ENCODE results near the gene HDAC8. TPM values are rescaled to one million over a fixed set of nuclear protein-coding genes. Genes with fewer than 3 reads are reported as not detected.
A peak's percentile ranks its signal among the peaks of the same experiment; 100 is the strongest.

Gene HDAC8
- total RNA-seq, 4 donors from 2014 or later, result 28.7 to 33.9 (median 30.0) TPM

DNA sequence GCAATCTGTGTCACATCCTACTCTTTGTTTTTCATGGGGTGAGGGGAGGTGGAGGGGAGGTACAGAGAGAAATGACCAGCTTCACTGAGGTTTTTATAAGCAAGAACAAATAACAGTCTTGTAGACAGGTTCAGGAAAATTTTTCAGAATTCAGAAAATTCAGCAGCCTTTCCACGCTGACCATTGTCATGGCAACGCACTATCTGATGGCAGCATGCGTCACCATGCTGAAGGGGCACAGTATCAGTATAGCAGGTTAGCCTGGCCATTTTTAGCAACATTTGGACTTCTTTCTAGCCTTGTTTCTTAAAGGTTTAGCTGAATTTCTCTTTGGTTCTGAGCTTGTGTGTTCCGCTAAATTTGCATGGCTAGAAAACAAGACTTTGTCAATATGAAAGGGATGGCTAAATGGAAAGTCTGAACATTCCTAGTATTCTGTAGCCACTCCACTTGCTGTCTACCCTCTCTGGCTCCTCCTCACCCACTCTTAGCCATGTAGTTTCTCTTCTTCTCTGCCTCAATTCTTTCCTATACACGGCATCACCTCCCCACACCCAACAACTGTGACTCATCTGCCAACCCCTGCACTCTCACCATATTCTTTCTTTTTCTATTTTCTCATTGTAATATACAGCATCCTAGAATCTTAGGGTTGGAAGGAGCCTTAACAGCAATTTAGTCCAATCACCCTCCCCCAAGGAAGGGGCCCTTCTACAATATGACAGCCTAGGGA lies 224.2 kb downstream of the HDAC8 start:
- WGBS, 2 donors, result 92% methylated on average over 5 of the region's 5 CpGs

GRCh38 chrX:72347366-72347765 lies 225.3 kb downstream of the HDAC8 start:
- H3K36me3 ChIP-seq, result peaks cover 0 to 11% (median 0%) of the 10 kb centered on the region in 3 donors
- no peak overlapping the region for H3K4me3 ChIP-seq
- WGBS, 2 donors, result 35 to 63% methylated on average over 2 of the region's 2 CpGs
- H3K27ac ChIP-seq, result no peak overlapping the region
- no peaks in the 10 kb centered on the region for H3K9me3 ChIP-seq
- no peaks in the 10 kb centered on the region for H3K4me1 ChIP-seq
- DNase-seq (ENCODE audit: low spot score in 2 of 2), result no peak
- peaks cover 0 to 12% of the 10 kb centered on the region in 2 donors for H3K27me3 ChIP-seq
- TF ChIP-seq, protein P1, sequence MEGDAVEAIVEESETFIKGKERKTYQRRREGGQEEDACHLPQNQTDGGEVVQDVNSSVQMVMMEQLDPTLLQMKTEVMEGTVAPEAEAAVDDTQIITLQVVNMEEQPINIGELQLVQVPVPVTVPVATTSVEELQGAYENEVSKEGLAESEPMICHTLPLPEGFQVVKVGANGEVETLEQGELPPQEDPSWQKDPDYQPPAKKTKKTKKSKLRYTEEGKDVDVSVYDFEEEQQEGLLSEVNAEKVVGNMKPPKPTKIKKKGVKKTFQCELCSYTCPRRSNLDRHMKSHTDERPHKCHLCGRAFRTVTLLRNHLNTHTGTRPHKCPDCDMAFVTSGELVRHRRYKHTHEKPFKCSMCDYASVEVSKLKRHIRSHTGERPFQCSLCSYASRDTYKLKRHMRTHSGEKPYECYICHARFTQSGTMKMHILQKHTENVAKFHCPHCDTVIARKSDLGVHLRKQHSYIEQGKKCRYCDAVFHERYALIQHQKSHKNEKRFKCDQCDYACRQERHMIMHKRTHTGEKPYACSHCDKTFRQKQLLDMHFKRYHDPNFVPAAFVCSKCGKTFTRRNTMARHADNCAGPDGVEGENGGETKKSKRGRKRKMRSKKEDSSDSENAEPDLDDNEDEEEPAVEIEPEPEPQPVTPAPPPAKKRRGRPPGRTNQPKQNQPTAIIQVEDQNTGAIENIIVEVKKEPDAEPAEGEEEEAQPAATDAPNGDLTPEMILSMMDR (IDR thresholded peaks at IDR 0.05), result no peak
- TF ChIP-seq POLR2A (IDR thresholded peaks at IDR 0.05), result no peak
- TF ChIP-seq EP300 (IDR thresholded peaks at IDR 0.05), result peak in 1 of 2 donors; percentile 11

More for the DNA sequence above, 224.2 kb downstream of the HDAC8 start:
- TF ChIP-seq POLR2A (IDR thresholded peaks at IDR 0.05), result no peak
- TF ChIP-seq, protein P1 (IDR thresholded peaks at IDR 0.05), result no peak
- no peak for TF ChIP-seq EP300 (IDR thresholded peaks at IDR 0.05)
- H3K36me3 ChIP-seq, result peaks cover 0 to 11% (median 0%) of the 10 kb centered on the region in 3 donors
- DNase-seq (ENCODE audit: low spot score in 2 of 2), result no peak
- H3K4me1 ChIP-seq, result no peaks in the 10 kb centered on the region
- H3K9me3 ChIP-seq, result no peaks in the 10 kb centered on the region
- no peak overlapping the region for H3K4me3 ChIP-seq
- H3K27ac ChIP-seq, result no peak overlapping the region
- peaks cover 0 to 12% of the 10 kb centered on the region in 2 donors for H3K27me3 ChIP-seq

DNA sequence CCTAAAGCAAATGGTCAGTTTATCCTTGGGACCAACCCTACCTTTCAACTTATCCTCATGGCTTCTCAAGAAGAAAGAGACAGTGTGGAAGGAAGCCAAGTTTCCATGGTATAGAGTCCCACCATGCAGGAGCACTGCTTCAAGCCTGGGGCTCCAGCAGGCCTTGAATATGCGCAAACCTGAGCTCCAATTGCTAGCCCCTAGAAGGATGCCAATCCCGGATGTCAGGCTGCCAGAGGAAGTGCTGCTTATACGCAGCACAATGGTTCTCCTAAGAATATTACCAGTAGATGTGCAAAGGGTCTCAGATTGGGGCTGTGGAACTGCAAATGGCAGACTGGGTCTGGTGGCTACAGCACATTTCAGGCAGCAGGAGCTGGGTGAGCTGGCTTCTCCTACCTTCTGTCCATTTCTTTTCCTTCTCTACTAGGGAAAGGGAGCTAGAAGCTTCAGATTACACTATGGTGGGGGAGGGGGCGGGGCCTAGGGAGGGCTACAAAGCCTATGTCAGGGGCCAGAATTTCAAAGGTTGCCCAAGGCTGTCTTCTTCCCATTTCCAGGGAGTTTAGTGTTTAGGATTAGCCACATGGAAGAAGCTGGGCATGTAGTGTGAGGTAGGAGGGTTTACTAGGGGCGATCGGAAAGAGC lies 226.2 kb downstream of the HDAC8 start:
- Histone ChIP-seq H3K36me3 (peaks cover 0 to 9% (median 0%) of the 10 kb centered on the region in 3 donors), H3K4me1 (no peaks in the 10 kb centered on the region), H3K27me3 (peaks cover 0 to 12% of the 10 kb centered on the region in 2 donors), H3K27ac (no peak overlapping the region), H3K9me3 (no peaks in the 10 kb centered on the region), H3K4me3 (no peak overlapping the region)
- TF ChIP-seq, protein P1 (IDR thresholded peaks at IDR 0.05), result no peak
- TF ChIP-seq EP300 (IDR thresholded peaks at IDR 0.05), result no peak
- no peak for TF ChIP-seq POLR2A (IDR thresholded peaks at IDR 0.05)
- 72 to 90% methylated on average over 6 of the region's 6 CpGs for WGBS, 2 donors
- DNase-seq (ENCODE audit: low spot score in 2 of 2), result no peak

DNA sequence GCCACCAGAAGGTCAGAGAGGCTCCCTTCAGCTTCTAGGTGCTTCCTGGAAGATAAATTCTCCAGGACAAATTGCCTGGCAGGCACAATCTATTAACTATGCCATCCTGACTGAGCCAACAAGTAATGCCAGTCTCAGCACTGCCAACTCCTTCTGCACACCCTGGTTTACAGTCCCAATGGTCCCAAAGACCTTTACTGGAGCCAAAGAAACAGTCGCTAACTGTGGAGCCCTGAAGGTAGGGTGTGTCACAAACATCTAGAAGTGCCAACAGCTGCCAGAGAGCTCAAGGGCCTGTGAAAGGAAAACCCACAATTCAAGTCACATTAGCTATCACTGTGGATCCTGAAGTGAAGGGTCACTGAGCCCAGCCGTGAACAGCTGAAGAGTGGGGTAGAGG lies 232.0 kb downstream of the HDAC8 start:
- TF ChIP-seq EP300 (IDR thresholded peaks at IDR 0.05) (no peak), POLR2A (IDR thresholded peaks at IDR 0.05) (no peak)
- TF ChIP-seq, protein P1 (IDR thresholded peaks at IDR 0.05), result no peak
- Histone ChIP-seq H3K4me3 (no peak overlapping the region), H3K4me1 (no peaks in the 10 kb centered on the region), H3K36me3 (no peaks in the 10 kb centered on the region), H3K9me3 (no peaks in the 10 kb centered on the region), H3K27ac (no peak overlapping the region), H3K27me3 (peaks cover 0 to 8% of the 10 kb centered on the region in 2 donors)
- 72% methylated on average over 2 of the region's 2 CpGs; no CpG with 5 or more reads in 1 of the 2 donors for WGBS, 2 donors
- no peak for DNase-seq (ENCODE audit: low spot score in 2 of 2)

GRCh38 chrX:72340041-72340440 lies 232.6 kb downstream of the HDAC8 start:
- no peak overlapping the region for H3K27ac ChIP-seq
- H3K9me3 ChIP-seq, result no peaks in the 10 kb centered on the region
- DNase-seq (ENCODE audit: low spot score in 2 of 2), result no peak
- no peak overlapping the region for H3K4me3 ChIP-seq
- no peaks in the 10 kb centered on the region for H3K4me1 ChIP-seq
- no peaks in the 10 kb centered on the region for H3K36me3 ChIP-seq
- TF ChIP-seq, protein P1 (IDR thresholded peaks at IDR 0.05), result no peak
- WGBS, 2 donors, result 72 to 83% methylated on average over 4 to 7 of the region's 7 CpGs
- H3K27me3 ChIP-seq, result peaks cover 0 to 6% of the 10 kb centered on the region in 2 donors

All from tibial nerve (tissue), 4 donors.